ENCODE data around the gene UBE2D2. TPM values are rescaled to one million over a fixed set of nuclear protein-coding genes. Genes with fewer than 3 reads are reported as not detected.

Gene UBE2D2
- total and polyA plus RNA-seq, 2 of the 13 experiments (the other 11 are each of a cell fraction or from before 2014, with no cell fraction given), result 79.1 to 109 TPM

DNA sequence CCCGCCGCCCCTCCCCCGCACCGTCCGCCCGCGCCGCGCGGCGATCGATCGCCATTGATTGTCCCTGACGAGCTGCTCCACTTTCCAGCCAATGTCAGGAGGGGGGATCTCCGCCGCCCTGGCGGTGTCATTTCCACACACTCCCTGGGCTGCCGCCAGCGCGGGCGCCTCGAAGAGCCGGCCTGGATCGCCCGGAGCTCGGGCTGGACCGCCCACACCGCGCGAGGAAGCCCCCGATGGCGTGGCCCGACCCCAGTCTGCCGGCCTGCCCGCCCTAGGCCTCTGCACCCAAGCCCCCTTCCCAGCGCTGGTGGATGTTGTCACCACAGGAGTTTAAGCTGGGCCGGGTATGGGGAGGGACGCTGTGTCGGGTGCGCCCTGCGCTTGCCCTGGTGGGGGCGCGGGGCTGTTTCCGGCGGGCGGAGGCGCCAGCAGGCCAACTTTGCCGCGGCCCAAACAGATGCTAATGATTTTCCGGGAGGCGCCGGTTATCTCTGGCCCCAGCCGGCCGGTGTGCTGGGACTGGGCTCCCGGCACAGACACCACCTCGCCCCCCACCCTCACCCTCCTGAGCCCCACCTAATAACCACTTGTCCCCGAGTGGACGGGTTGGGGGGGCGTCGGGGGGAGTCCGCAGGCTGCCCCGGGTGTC, 76.4 kb downstream of the UBE2D2 start (continued):
- TF ChIP-seq, protein P1, sequence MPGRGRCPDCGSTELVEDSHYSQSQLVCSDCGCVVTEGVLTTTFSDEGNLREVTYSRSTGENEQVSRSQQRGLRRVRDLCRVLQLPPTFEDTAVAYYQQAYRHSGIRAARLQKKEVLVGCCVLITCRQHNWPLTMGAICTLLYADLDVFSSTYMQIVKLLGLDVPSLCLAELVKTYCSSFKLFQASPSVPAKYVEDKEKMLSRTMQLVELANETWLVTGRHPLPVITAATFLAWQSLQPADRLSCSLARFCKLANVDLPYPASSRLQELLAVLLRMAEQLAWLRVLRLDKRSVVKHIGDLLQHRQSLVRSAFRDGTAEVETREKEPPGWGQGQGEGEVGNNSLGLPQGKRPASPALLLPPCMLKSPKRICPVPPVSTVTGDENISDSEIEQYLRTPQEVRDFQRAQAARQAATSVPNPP (CRISPR knock-in tag; IDR thresholded peaks at IDR 0.05), result peak; percentile 82; the same call in 1 of the 2 replicates
- TF ChIP-seq, protein P2, sequence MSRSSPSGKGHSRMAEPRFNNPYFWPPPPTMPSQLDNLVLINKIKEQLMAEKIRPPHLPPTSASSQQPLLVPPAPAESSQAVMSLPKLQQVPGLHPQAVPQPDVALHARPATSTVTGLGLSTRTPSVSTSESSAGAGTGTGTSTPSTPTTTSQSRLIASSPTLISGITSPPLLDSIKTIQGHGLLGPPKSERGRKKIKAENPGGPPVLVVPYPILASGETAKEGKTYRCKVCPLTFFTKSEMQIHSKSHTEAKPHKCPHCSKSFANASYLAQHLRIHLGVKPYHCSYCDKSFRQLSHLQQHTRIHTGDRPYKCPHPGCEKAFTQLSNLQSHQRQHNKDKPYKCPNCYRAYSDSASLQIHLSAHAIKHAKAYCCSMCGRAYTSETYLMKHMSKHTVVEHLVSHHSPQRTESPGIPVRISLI (CRISPR knock-in tag; IDR thresholded peaks at IDR 0.05; ENCODE audit: borderline replicate concordance), result peak; percentile 67; the same call in 1 of the 2 replicates
- TF ChIP-seq, protein P3, sequence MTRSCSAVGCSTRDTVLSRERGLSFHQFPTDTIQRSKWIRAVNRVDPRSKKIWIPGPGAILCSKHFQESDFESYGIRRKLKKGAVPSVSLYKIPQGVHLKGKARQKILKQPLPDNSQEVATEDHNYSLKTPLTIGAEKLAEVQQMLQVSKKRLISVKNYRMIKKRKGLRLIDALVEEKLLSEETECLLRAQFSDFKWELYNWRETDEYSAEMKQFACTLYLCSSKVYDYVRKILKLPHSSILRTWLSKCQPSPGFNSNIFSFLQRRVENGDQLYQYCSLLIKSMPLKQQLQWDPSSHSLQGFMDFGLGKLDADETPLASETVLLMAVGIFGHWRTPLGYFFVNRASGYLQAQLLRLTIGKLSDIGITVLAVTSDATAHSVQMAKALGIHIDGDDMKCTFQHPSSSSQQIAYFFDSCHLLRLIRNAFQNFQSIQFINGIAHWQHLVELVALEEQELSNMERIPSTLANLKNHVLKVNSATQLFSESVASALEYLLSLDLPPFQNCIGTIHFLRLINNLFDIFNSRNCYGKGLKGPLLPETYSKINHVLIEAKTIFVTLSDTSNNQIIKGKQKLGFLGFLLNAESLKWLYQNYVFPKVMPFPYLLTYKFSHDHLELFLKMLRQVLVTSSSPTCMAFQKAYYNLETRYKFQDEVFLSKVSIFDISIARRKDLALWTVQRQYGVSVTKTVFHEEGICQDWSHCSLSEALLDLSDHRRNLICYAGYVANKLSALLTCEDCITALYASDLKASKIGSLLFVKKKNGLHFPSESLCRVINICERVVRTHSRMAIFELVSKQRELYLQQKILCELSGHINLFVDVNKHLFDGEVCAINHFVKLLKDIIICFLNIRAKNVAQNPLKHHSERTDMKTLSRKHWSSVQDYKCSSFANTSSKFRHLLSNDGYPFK (CRISPR knock-in tag; IDR thresholded peaks at IDR 0.05; ENCODE audit: borderline replicate concordance), result no peak; the same call in 1 of the 2 replicates
- TF ChIP-seq, protein P4, sequence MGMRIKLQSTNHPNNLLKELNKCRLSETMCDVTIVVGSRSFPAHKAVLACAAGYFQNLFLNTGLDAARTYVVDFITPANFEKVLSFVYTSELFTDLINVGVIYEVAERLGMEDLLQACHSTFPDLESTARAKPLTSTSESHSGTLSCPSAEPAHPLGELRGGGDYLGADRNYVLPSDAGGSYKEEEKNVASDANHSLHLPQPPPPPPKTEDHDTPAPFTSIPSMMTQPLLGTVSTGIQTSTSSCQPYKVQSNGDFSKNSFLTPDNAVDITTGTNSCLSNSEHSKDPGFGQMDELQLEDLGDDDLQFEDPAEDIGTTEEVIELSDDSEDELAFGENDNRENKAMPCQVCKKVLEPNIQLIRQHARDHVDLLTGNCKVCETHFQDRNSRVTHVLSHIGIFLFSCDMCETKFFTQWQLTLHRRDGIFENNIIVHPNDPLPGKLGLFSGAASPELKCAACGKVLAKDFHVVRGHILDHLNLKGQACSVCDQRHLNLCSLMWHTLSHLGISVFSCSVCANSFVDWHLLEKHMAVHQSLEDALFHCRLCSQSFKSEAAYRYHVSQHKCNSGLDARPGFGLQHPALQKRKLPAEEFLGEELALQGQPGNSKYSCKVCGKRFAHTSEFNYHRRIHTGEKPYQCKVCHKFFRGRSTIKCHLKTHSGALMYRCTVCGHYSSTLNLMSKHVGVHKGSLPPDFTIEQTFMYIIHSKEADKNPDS (CRISPR knock-in tag; IDR thresholded peaks at IDR 0.05), result 0 out of 2 replicates have a peak, but pooled peaks have one; percentile 40
- TF ChIP-seq TEAD3 (CRISPR knock-in tag; optimal IDR thresholded peaks at IDR 0.05; ENCODE audit: borderline replicate concordance), result peak; percentile 52
- no peak for TF ChIP-seq ZNF557 (CRISPR knock-in tag; IDR thresholded peaks at IDR 0.05)
- TF ChIP-seq PHF20 (CRISPR knock-in tag; IDR thresholded peaks at IDR 0.05), result no peak; the same call in none of the 2 replicates
- peak; percentile 70; the same call in 1 of the 2 replicates for TF ChIP-seq ZNF34 (CRISPR knock-in tag; IDR thresholded peaks at IDR 0.05; ENCODE audit: borderline replicate concordance)
- no peak for TF ChIP-seq SP140L (CRISPR knock-in tag; IDR thresholded peaks at IDR 0.05; ENCODE audit: borderline replicate concordance)
- TF ChIP-seq ZNF652 (CRISPR knock-in tag; IDR thresholded peaks at IDR 0.05; ENCODE audit: borderline replicate concordance, low read depth), result peak; percentile 53
- peak; percentile 35; the same call in 1 of the 2 replicates for TF ChIP-seq ZNF564 (CRISPR knock-in tag; IDR thresholded peaks at IDR 0.05)
- TF ChIP-seq ZNF780A (CRISPR knock-in tag; IDR thresholded peaks at IDR 0.05), result peak; percentile 30; the same call in 1 of the 2 replicates
- no peak for TF ChIP-seq ZNF672 (CRISPR knock-in tag; IDR thresholded peaks at IDR 0.05)
- peak; percentile 81; the same call in 1 of the 2 replicates for TF ChIP-seq NRL (CRISPR knock-in tag; IDR thresholded peaks at IDR 0.05; ENCODE audit: borderline replicate concordance)
- TF ChIP-seq, protein P5, sequence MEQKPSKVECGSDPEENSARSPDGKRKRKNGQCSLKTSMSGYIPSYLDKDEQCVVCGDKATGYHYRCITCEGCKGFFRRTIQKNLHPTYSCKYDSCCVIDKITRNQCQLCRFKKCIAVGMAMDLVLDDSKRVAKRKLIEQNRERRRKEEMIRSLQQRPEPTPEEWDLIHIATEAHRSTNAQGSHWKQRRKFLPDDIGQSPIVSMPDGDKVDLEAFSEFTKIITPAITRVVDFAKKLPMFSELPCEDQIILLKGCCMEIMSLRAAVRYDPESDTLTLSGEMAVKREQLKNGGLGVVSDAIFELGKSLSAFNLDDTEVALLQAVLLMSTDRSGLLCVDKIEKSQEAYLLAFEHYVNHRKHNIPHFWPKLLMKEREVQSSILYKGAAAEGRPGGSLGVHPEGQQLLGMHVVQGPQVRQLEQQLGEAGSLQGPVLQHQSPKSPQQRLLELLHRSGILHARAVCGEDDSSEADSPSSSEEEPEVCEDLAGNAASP (CRISPR knock-in tag; IDR thresholded peaks at IDR 0.05; ENCODE audit: borderline replicate concordance), result peak; percentile 77
- no peak for TF ChIP-seq HNRNPH1 (optimal IDR thresholded peaks at IDR 0.05; ENCODE audit: low read depth, low read length)
- TF ChIP-seq, protein P6, sequence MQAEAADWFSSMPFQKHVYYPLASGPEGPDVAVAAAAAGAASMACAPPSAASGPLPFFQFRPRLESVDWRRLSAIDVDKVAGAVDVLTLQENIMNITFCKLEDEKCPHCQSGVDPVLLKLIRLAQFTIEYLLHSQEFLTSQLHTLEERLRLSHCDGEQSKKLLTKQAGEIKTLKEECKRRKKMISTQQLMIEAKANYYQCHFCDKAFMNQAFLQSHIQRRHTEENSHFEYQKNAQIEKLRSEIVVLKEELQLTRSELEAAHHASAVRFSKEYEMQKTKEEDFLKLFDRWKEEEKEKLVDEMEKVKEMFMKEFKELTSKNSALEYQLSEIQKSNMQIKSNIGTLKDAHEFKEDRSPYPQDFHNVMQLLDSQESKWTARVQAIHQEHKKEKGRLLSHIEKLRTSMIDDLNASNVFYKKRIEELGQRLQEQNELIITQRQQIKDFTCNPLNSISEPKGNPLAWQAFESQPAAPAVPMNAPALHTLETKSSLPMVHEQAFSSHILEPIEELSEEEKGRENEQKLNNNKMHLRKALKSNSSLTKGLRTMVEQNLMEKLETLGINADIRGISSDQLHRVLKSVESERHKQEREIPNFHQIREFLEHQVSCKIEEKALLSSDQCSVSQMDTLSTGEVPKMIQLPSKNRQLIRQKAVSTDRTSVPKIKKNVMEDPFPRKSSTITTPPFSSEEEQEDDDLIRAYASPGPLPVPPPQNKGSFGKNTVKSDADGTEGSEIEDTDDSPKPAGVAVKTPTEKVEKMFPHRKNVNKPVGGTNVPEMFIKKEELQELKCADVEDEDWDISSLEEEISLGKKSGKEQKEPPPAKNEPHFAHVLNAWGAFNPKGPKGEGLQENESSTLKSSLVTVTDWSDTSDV (CRISPR knock-in tag; IDR thresholded peaks at IDR 0.05), result no peak
